Measurements from ENCODE around the gene DNM1.

The DNM1 gene

GRCh38 chr9:128169925-128170324 lies 33.3 kb upstream of the DNM1 start:
- no peaks in the 10 kb centered on the region for H3F3A ChIP-seq (ENCODE audit: insufficient read depth, low read length)
- no peaks in the 10 kb centered on the region for H4K20me1 ChIP-seq (ENCODE audit: insufficient read depth, low read length)
- no peaks in the 10 kb centered on the region for H3K9me3 ChIP-seq (ENCODE audit: low read length)
- H3K9ac ChIP-seq (ENCODE audit: low read length) = no peak overlapping the region
- TF ChIP-seq, protein P1, sequence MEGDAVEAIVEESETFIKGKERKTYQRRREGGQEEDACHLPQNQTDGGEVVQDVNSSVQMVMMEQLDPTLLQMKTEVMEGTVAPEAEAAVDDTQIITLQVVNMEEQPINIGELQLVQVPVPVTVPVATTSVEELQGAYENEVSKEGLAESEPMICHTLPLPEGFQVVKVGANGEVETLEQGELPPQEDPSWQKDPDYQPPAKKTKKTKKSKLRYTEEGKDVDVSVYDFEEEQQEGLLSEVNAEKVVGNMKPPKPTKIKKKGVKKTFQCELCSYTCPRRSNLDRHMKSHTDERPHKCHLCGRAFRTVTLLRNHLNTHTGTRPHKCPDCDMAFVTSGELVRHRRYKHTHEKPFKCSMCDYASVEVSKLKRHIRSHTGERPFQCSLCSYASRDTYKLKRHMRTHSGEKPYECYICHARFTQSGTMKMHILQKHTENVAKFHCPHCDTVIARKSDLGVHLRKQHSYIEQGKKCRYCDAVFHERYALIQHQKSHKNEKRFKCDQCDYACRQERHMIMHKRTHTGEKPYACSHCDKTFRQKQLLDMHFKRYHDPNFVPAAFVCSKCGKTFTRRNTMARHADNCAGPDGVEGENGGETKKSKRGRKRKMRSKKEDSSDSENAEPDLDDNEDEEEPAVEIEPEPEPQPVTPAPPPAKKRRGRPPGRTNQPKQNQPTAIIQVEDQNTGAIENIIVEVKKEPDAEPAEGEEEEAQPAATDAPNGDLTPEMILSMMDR (IDR thresholded peaks at IDR 0.05; ENCODE audit: low read length) = no peak
- TF ChIP-seq EZH2 (IDR thresholded peaks at IDR 0.05; ENCODE audit: borderline replicate concordance, low read length) = no peak
- no peak overlapping the region for H2AFZ ChIP-seq (ENCODE audit: low read length)
- no peak overlapping the region for H3K27ac ChIP-seq (ENCODE audit: low read depth, low read length, poor library complexity, severe bottlenecking)
- H3K4me2 ChIP-seq (ENCODE audit: low read length) = no peak overlapping the region
- H3K36me3 ChIP-seq (ENCODE audit: insufficient read depth, low read length) = peaks cover 43% of the 10 kb centered on the region
- no peak overlapping the region for H3K4me3 ChIP-seq (ENCODE audit: low read depth, low read length, poor library complexity, severe bottlenecking)
- H3K9me2 ChIP-seq (ENCODE audit: low read depth, low read length) = no peaks in the 10 kb centered on the region
- no peaks in the 10 kb centered on the region for H3K79me2 ChIP-seq (ENCODE audit: insufficient read depth, low read length)
- H3K4me1 ChIP-seq (ENCODE audit: insufficient read depth, low read length, severe bottlenecking) = no peaks in the 10 kb centered on the region
- no peaks in the 10 kb centered on the region for H3K27me3 ChIP-seq (ENCODE audit: insufficient read depth, low read length)

DNA sequence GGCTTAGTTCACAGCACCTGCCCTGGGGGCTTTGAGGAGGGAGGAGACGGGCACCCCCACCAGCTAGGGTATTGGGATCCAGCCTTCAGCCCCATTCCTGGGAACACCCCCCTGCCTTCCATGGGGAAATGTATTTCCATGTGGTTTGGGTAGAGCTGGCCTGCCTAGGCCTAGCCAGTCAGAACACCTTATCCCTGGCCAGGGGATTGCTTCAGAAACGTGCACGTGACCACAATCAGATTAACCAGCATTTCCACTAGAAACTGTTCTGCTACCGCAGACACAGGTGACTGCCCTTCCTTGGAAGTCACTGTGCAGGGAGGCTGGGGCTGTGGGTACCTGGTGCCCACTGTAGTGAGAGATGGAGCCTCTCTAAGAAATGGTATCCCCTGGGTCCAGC lies 29.1 kb upstream of the DNM1 start:
- TF ChIP-seq EZH2 (IDR thresholded peaks at IDR 0.05; ENCODE audit: borderline replicate concordance, low read length) = no peak
- TF ChIP-seq, protein P1 (IDR thresholded peaks at IDR 0.05; ENCODE audit: low read length) = no peak
- no peaks in the 10 kb centered on the region for H3K9me2 ChIP-seq (ENCODE audit: low read depth, low read length)
- no peak overlapping the region for H2AFZ ChIP-seq (ENCODE audit: low read length)
- H3K79me2 ChIP-seq (ENCODE audit: insufficient read depth, low read length) = no peaks in the 10 kb centered on the region
- no peak overlapping the region for H3K4me3 ChIP-seq (ENCODE audit: low read depth, low read length, poor library complexity, severe bottlenecking)
- peaks cover 5% of the 10 kb centered on the region for H3K9me3 ChIP-seq (ENCODE audit: low read length)
- peaks cover 44% of the 10 kb centered on the region for H3K36me3 ChIP-seq (ENCODE audit: insufficient read depth, low read length)
- H4K20me1 ChIP-seq (ENCODE audit: insufficient read depth, low read length) = no peaks in the 10 kb centered on the region
- H3K4me1 ChIP-seq (ENCODE audit: insufficient read depth, low read length, severe bottlenecking) = no peaks in the 10 kb centered on the region
- no peak overlapping the region for H3K4me2 ChIP-seq (ENCODE audit: low read length)
- H3K27me3 ChIP-seq (ENCODE audit: insufficient read depth, low read length) = no peaks in the 10 kb centered on the region
- H3K9ac ChIP-seq (ENCODE audit: low read length) = no peak overlapping the region
- H3K27ac ChIP-seq (ENCODE audit: low read depth, low read length, poor library complexity, severe bottlenecking) = no peak overlapping the region
- no peaks in the 10 kb centered on the region for H3F3A ChIP-seq (ENCODE audit: insufficient read depth, low read length)

DNA sequence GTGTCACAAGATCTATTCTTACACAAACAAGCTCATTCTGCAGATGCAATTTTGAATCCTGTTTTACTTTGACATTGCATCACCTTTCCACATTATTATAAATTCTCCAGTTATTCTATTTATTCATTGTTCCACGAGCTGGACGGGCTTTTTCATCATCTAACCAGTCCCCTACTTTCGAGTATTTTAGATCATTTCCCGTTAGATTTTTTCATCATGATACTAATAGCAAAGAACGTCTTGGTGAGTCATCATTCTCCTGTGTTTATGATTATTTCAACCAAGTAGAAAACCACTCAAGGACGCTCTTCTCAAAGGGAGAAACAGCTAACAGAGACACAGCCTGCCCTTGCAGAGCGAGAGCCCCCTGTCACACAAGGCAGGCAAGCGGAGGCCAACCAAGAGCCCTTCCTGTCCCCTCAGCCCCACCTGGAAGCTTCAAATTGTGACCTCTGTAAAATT lies 28.0 kb upstream of the DNM1 start:
- Histone ChIP-seq H2AFZ (ENCODE audit: low read length) (no peak overlapping the region), H3K27me3 (ENCODE audit: insufficient read depth, low read length) (no peaks in the 10 kb centered on the region), H3K9me3 (ENCODE audit: low read length) (peaks cover 8% of the 10 kb centered on the region), H3K9ac (ENCODE audit: low read length) (no peak overlapping the region), H4K20me1 (ENCODE audit: insufficient read depth, low read length) (no peaks in the 10 kb centered on the region), H3K4me2 (ENCODE audit: low read length) (no peak overlapping the region), H3K4me1 (ENCODE audit: insufficient read depth, low read length, severe bottlenecking) (no peaks in the 10 kb centered on the region), H3K36me3 (ENCODE audit: insufficient read depth, low read length) (peaks cover 47% of the 10 kb centered on the region), H3K27ac (ENCODE audit: low read depth, low read length, poor library complexity, severe bottlenecking) (no peak overlapping the region), H3K4me3 (ENCODE audit: low read depth, low read length, poor library complexity, severe bottlenecking) (no peak overlapping the region), H3K9me2 (ENCODE audit: low read depth, low read length) (no peaks in the 10 kb centered on the region), H3K79me2 (ENCODE audit: insufficient read depth, low read length) (no peaks in the 10 kb centered on the region), H3F3A (ENCODE audit: insufficient read depth, low read length) (no peaks in the 10 kb centered on the region)
- TF ChIP-seq EZH2 (IDR thresholded peaks at IDR 0.05; ENCODE audit: borderline replicate concordance, low read length) = no peak
- TF ChIP-seq, protein P1 (IDR thresholded peaks at IDR 0.05; ENCODE audit: low read length) = no peak

Measured in OCI-LY1 (cell line).